Ishikawa (cell line): ENCODE results near the gene PXDN.

Experiments
- CEBPB ChIP-seq: IDR thresholded peaks from 2 replicates; pipeline ENCODE4 v1.6.1; 2012
- CREB1 ChIP-seq: IDR thresholded peaks from 2 replicates; pipeline ENCODE4 v1.6.1; 2012; ENCODE audit warnings: low read depth
- EGR1 ChIP-seq: IDR thresholded peaks from 2 replicates; pipeline ENCODE4 v1.6.1; 2012
- EP300 ChIP-seq: IDR thresholded peaks from 2 replicates; pipeline ENCODE4 v1.6.1; 2012; ENCODE audit warnings: borderline replicate concordance
- FOXM1 ChIP-seq: IDR thresholded peaks from 2 replicates; pipeline ENCODE4 v1.6.1; 2012; ENCODE audit warnings: low read depth, borderline replicate concordance
- NFIC ChIP-seq: IDR thresholded peaks from 2 replicates; pipeline ENCODE4 v1.6.1; 2012
- RAD21 ChIP-seq: IDR thresholded peaks from 2 replicates; pipeline ENCODE4 v1.6.1; 2012; ENCODE audit warnings: low read depth
- TAF1 ChIP-seq: IDR thresholded peaks from 2 replicates; pipeline ENCODE4 v1.6.1; 2012; ENCODE audit warnings: low read depth, mild to moderate bottlenecking
- TCF12 ChIP-seq: IDR thresholded peaks from 2 replicates; pipeline ENCODE4 v1.6.1; 2012; ENCODE audit warnings: low read depth
- TEAD4 ChIP-seq: IDR thresholded peaks from 2 replicates; pipeline ENCODE4 v1.6.1; 2012
- YY1 ChIP-seq: IDR thresholded peaks from 2 replicates; pipeline ENCODE4 v1.6.1; 2012; ENCODE audit warnings: low read depth
- ZBTB7A ChIP-seq: IDR thresholded peaks from 2 replicates; pipeline ENCODE4 v1.6.1; 2012; ENCODE audit warnings: low read depth
- TF ChIP-seq, protein P1 (sequence below): IDR thresholded peaks from 2 replicates; pipeline ENCODE4 v1.6.1; 2012
- TF ChIP-seq, protein P2 (sequence below): IDR thresholded peaks from 2 replicates; pipeline ENCODE4 v1.6.1; 2012; ENCODE audit warnings: low read depth, mild to moderate bottlenecking

DNA sequence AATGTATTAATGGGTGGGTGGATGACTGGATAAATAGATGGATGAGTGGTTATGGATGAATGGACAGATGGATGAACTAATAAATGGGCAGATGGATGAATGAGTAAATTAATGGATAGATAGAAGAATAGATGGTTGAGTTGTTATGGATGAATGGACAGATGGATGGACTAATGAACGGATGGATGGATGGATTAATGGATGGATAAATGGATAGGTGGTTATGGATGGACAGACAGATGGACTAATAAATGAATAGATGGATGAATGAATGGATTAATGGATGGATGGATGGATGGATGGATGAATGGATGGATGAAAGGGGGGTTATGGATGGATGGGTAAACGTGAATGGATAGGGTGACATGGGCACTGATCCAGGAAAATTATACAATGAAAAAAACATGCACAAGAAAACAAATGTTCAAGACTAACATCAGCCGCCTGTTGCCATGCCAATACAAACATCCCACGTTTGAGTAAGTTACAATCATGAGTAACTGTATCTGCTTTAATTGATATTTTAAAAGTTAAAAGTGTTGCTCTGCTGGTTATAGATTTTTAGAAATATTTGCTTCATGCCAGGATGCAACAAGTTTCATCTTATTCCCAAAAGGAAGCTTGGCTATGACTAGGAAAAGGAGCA is 20.8 kb downstream of the PXDN start:
- no peak for TF ChIP-seq EP300
- TF ChIP-seq TAF1: no peak
- no peak for TF ChIP-seq EGR1
- TF ChIP-seq TEAD4: no peak
- TF ChIP-seq CREB1: no peak
- no peak for TF ChIP-seq RAD21
- no peak for TF ChIP-seq YY1
- no peak for TF ChIP-seq ZBTB7A
- TF ChIP-seq CEBPB: no peak
- TF ChIP-seq, protein P1, sequence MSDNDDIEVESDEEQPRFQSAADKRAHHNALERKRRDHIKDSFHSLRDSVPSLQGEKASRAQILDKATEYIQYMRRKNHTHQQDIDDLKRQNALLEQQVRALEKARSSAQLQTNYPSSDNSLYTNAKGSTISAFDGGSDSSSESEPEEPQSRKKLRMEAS: no peak
- no peak for TF ChIP-seq FOXM1
- no peak for TF ChIP-seq NFIC
- TF ChIP-seq, protein P2, sequence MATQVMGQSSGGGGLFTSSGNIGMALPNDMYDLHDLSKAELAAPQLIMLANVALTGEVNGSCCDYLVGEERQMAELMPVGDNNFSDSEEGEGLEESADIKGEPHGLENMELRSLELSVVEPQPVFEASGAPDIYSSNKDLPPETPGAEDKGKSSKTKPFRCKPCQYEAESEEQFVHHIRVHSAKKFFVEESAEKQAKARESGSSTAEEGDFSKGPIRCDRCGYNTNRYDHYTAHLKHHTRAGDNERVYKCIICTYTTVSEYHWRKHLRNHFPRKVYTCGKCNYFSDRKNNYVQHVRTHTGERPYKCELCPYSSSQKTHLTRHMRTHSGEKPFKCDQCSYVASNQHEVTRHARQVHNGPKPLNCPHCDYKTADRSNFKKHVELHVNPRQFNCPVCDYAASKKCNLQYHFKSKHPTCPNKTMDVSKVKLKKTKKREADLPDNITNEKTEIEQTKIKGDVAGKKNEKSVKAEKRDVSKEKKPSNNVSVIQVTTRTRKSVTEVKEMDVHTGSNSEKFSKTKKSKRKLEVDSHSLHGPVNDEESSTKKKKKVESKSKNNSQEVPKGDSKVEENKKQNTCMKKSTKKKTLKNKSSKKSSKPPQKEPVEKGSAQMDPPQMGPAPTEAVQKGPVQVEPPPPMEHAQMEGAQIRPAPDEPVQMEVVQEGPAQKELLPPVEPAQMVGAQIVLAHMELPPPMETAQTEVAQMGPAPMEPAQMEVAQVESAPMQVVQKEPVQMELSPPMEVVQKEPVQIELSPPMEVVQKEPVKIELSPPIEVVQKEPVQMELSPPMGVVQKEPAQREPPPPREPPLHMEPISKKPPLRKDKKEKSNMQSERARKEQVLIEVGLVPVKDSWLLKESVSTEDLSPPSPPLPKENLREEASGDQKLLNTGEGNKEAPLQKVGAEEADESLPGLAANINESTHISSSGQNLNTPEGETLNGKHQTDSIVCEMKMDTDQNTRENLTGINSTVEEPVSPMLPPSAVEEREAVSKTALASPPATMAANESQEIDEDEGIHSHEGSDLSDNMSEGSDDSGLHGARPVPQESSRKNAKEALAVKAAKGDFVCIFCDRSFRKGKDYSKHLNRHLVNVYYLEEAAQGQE: no peak
- TF ChIP-seq TCF12: no peak
